HG03342 (cell line): Measurements from ENCODE around the gene PRKACB.
"Not testable (repeated sequence)": the region's sequence is repeated elsewhere in the genome, so short reads cannot be mapped to it uniquely, and the experiment has no call there.

Source experiments
- ATAC-seq: cut with Tn5 transposase; IDR thresholded peaks from one replicate; pipeline ENCODE4 v1.9.1; 2021; ENCODE audit warnings: mild to moderate bottlenecking, moderate library complexity; ENCODE audit not compliant: unreplicated experiment

Gene PRKACB

DNA sequence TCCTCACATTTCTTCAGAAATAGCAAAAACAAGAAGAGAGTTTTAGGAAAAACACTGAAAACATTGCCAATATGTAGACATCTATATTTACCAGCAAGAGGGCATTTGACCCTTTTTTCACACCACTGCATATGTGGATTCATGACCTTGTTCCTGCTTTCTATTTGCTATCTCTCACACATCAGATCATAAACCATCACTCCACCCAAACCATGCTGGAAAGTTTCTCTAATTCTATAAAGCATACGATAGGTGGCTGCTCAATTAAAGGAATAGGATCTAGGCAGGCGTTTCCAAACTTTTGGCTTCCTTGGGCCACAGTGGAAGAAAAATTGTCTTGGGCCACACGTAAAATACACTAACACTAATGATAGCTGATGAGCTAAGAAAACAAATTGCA is 121.8 kb downstream of the PRKACB start:
- no peak for ATAC-seq

- no peak for ATAC-seq
These were observed 122.7 kb downstream of the PRKACB start for GRCh38 chr1:84266748-84267147.

DNA sequence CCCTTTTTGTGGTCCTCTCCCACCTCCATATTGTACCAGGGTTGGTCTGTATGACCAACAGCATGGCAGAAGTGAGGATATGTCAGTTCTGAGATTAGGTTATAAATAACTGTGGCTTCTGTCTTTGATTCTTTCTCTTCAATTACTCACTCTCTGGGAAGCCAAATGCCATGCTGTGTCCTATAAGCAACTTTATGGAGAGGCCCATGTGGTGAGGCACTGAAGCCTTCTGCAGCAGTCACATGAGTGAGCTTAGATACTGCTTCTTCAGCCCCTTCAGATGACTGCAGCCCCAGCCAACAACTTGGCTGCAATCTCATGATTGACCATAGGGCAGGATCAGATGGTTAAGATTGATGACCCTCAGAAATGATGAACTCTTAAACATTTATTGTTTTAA is 123.4 kb downstream of the PRKACB start:
- no peak for ATAC-seq

DNA sequence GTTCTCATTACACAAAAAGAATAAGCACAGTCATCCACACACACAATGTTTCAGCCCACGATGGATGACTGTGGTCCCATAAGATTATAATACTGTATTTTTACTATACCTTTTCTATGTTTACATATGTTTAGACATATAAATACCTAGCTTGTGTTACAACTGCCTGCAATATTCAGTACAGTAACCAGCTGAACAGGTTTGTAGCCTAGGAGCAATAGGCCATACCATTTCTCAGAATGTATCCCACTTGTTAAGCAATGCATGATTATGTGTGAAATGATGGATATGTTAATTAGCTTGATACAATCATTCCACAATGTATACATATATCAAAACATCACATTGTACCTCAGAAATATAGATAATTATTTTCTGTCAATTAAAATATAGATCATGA is 124.3 kb downstream of the PRKACB start:
- no peak for ATAC-seq

- no peak for ATAC-seq
These were observed 125.2 kb downstream of the PRKACB start for GRCh38 chr1:84269306-84269705.

GRCh38 chr1:84271441-84272151 is 127.5 kb downstream of the PRKACB start:
- peak; percentile 93 for ATAC-seq

DNA sequence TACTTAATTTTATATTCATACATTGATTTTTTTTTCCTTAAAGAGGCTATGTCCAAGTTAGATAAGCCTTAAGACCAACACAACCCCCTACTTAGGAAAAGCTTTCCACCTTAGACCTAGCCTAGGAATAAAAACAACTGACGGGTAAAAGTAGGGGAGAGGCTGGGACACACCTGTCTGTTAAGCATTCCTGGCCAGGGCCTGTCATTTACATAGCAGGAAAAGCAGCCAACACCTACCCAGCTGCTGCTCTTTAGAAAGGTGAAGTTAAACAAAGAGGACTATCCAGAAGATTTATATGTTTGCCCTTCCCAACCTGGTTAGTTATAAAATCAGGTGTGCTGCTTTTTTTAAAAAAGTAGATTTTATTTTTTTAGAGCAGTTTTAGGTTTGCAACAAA is 128.3 kb downstream of the PRKACB start:
- ATAC-seq = no peak

GRCh38 chr1:84277343-84278059 is 133.4 kb downstream of the PRKACB start:
- no peak for ATAC-seq

GRCh38 chr1:84278905-84279304 is 134.8 kb downstream of the PRKACB start:
- ATAC-seq = no peak

DNA sequence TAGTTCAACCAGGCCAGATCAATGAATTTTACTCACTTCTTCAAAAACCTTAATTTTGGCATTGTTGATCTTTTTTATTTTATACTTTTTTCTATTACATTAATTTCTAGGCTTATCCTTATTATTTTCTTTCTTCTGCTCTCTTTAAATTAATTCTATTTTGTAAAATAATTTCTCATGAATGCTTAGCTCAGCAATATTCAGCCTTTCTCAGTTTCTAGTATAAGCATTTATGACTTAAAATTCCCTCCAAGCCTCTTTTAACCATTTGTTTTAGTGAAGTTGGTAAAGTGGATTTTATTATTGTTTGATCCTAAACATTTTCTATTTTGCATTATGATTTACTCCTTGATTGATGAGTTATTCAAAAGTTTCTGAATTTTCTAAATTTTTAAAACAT is 136.8 kb downstream of the PRKACB start:
- no peak for ATAC-seq

GRCh38 chr1:84282780-84283333 is 138.8 kb downstream of the PRKACB start:
- ATAC-seq = no peak

- ATAC-seq = no peak
These were observed 139.3 kb downstream of the PRKACB start for GRCh38 chr1:84283381-84283780.

- no peak for ATAC-seq
These were observed 142.0 kb downstream of the PRKACB start for GRCh38 chr1:84286071-84286470.

DNA sequence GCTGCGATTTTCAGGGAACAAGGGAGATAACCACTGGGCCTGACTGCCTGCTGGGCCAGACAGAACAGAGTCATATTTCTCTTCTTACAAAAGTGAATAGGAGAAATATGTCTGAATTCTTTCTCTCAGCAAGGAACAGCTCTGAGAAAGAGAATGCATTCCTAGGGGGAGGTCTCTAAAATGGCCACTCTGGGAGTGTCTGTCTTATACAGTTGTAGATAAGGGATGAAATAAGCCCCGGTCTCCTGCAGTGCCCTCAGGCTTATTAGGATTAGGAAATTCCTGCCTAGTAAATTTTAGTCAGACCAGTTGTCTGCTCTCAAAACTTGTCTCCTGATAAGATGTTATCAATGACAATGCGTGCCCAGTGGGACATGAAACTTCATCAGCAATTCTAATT is 143.3 kb downstream of the PRKACB start:
- ATAC-seq = not testable (repeated sequence)
